GM18907 (cell line): Measurements from ENCODE around the gene IQSEC1.

Experiments used
- ATAC-seq: cut with Tn5 transposase; IDR thresholded peaks from one replicate; pipeline ENCODE4 v1.9.1; 2021; ENCODE audit warnings: mild to moderate bottlenecking, moderate library complexity; ENCODE audit not compliant: unreplicated experiment

Gene IQSEC1

DNA sequence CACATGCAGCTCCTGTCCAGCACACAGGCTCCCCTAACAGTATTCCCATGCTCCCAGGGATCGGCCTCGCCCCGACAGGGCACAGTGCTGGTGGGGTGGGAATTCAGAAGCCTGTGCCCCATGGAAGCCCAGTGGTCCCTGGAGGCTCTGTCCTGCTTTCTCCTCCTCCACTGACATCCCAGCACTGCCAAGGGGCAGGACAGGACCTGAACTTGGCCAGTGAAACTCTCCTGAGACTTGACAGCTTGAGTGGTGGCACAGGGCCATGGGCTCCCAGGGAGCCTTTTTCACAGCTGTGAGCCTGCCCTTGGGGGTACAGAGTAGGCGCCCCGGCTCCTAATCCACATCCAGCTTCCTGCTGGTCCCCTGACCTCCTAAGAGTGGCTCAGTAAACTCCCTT is 38.4 kb downstream of the IQSEC1 start:
- no peak for ATAC-seq

DNA sequence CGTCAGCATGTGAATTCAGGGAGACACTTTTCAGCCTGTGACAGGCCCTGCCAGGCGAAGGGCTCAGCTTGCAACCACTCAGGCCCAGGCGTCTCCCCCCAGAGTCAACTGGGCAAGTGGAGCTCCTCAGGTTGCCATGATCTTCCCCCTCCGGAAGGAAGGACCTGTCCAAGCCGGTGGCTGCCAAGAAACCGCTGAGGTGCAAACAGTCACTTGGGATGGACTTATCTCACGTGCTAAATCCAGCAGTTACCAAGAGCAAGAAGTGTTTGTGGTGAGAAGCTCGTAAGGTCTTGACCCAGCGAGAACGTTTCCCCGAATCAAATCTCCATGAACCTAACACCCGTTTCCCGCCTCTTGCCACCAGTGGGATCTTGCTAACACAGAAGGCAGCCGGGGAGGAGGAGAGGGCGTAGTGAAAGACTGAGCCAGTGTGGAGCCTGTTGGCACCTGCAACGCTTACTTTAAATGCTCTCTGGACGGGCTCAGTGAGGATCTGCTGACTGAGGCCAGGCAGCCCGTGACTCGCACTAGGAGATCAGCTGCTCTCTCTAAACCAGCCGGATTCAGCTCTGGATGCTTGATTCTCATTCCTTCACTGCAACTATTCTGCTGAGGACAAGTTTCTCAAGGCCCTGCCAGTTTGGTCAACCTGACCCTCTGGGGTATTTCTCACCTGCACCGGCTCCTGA is 39.0 kb downstream of the IQSEC1 start:
- ATAC-seq = no peak

DNA sequence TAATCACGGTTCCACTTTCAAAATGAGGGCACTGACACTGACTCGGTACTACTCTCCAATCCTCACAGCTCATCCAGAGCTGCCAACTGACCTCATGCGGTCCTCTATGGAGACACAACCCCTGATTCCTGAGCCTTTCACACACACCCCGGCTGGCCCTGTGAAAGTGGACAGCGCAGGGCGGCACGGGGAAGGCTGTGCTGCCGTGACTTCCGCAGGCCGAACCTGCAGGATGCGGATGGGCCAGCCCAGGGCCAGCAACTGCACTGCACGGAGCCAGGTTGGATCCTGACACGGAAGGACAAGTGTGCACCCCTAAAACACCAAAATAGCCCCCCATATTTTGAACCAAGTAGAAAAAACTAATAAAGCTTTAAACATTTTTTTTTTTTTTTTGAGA is 41.0 kb downstream of the IQSEC1 start:
- no peak for ATAC-seq

DNA sequence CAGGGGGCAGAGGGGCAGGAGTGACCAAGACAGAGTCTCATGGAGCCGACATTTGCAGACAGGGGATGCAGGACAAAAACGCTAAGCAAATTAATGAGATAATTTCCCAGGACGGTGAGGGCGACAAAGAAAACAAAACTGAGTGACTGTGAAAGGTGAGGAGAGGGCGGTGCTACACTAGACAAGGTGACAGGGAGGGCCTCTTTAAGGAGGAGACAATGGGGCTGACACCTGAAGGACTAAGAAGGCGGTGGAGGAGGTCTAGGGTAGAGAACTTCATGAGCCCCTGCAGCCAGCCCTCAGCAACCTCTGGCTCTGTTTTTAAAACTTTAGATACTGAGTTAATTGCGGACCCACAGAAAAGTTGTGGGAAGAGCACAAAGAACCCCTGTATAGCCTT is 41.6 kb downstream of the IQSEC1 start:
- ATAC-seq = no peak

DNA sequence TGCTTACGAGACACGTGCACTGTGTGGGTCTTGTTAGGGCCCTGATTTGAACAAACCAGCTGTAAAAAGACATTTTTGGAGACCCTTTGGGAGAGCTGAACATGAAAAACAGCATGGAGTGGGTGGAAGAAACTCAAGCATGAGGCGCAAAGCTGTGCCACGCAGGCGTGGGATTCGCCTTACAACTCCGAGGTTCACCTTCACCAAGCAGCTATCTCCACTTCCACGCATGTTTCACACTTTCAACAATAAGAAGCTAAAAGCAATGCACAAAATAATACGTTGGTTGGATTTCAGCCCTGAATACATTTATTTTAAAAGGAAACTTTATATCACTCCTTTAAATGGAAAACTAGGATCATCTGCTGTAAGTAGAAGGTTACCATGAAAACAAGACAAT is 42.5 kb downstream of the IQSEC1 start:
- no peak for ATAC-seq

DNA sequence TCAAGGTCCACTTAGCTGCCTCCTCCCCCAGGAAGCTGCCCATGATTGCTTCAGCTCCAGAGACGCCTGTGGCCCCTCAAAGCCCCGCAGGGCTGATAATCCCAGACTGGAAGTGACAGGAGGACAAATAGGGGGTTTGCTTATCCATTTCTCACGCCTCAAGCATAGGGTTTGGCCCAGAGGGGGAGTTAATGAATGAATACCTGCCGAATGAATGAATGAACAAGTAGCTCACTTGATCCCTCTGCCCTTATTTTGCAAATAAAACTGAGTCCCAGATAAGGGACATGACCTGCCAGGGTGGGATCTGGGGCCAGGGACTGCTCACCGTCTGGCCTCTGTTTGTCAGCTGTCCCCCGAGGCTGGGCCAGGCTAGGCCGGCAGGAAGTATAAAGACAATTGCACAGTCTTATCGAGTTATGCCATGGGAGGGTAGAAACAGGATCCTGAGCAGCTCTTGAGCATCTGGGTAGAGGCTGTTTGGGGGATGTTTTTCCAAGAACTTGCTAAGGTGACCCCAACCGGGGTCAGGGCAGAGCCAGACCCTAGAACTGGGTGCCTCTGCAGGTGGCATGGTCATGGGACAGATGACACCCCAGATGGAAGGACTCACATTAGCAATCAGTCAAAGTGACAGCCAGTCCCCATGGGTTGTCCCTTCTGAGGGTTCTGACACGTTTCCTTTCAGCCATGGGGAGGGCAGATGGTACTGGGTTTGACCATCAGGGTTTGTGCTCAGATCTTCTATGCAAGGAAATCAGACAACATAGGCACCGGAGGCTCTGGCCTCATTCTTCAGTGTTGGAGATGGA is 45.0 kb downstream of the IQSEC1 start:
- no peak for ATAC-seq

DNA sequence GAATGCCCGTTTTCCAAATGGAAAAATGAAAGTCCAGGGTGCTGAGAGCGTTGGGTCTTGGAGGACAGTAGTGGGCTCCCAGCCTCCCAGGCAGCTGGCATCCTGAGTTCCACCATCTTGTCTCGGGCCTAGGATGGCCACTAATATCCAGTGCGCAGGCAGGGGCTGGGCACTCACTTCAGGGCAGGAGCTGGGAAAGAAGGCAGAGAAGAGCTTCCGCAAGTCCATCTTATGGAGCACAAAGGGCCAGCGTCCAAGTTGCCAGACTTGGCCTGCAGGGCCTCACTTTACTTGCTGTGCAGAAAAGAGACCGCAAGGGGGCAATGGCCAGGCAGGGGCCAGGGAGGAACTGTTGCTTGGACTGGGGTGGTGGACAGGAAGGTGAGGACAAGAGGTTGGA is 46.1 kb downstream of the IQSEC1 start:
- no peak for ATAC-seq

DNA sequence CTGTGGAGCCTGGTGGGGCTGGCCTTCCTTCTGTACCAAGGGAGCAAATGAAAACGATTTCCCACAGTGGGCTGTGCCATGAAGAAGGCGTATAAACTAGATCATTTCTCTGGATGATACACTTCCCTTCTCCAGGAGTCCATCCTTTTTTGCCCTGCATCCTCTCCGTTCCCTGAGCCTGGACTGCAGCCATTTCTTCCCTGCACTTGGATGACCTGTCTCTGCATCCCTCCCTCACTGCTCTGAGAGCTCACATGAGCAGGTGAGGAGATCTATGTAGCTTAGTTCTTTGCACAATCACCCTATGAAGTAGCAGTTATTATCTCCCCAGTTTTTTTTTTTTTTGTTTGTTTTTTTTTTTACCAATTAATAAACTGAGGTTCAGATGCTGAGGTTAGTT is 46.7 kb downstream of the IQSEC1 start:
- ATAC-seq = no peak

DNA sequence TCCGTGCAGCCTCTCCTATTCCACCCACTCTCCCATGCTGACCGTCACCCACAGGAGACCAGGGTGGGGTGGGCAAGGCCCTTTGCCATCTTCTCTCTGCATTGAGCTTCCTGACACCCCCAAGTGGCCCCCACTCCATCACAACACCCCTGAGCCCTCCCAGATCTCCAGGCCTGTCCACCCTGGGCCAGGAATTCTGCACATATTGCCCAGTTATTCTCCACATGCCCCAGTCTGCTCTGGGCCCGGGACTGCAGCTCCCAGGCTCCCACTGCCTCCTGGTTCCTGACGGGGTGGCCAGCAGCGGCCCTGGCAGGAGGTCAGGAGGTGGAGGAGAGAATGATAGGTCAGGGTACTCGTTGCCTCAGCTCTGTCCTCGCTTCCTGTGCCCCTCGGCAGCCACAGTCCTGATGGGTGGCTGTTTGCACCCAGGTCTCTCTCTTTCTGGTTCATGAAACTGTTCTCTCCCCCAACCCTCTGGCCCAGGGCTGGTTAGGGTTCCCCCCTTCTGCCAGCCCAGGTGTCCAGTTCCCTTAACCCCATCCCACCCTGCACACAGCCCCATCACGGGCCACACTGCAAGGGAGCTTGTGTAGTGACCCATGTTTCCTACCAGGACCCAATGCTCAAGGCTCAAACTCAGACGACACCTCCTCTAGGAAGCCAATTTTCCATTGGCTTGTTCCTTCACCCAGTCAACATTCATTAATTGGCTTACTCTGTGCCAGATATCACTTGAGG is 47.3 kb downstream of the IQSEC1 start:
- ATAC-seq = no peak

DNA sequence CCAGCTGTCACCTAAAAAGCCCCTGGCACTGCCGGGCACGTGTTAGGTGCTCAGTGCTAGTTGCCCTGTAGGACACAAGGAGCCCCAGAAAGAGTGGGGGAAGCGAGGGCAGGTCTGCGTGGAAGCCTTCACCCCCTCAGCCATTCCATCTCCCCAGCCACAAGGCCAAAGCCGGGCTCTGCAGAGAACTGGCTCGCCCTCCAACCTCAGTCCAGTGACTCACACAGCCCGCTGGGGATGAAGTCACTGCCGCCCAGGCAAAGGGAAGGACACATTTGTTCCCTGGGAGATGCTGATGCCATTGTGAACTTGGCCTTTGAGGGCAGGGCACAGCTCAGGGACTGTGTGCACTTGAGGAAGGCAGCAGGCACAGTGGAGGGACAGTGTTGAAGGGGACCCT is 48.1 kb downstream of the IQSEC1 start:
- no peak for ATAC-seq

DNA sequence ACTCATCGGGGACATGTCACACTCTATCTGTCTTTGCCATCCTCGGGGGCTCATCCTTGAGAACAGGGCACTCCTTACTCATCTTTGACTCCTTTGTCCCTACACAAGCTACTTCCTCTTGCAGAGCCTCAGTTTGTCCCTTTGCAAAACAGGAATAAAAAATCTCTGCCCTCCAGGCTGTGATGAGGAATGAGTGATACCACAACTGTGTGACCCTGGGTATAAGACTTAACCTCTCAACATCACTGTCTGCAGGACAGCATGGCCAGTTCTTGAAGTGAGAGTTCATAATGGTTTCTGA is 48.5 kb downstream of the IQSEC1 start:
- ATAC-seq = no peak

DNA sequence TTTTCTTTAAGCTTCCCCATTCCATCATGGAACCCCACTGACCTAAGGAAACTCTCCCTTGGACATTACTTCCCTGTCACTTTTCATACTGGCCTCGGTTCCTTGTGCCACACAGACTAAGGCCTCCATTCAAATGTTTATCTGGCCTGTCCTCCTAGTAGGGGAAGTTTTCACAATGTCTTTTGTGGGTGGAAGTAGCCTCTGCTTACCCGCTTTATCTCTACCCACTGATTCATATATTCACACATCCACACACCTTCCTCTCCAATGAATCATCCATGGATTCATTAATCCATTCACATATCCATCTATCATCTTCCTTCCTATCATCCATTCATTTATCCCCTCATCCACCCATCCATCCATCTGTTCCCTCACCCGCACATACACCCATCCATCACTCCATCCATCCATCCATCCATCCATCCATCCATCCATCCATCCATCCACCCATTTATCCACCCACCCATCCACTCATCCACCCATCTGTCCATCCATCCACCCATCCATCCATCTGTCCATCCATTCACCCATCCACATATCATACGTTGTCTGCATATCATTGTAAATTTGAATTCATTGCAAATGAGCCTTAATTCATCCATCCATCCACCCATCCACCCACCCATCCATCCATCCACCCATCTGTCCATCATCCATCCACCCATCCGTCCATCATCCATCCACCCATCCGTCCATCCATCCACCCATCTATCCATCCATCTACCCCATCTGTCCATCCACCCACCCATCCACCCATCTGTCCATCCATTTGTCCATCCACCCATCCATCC is 49.1 kb downstream of the IQSEC1 start:
- no peak for ATAC-seq

DNA sequence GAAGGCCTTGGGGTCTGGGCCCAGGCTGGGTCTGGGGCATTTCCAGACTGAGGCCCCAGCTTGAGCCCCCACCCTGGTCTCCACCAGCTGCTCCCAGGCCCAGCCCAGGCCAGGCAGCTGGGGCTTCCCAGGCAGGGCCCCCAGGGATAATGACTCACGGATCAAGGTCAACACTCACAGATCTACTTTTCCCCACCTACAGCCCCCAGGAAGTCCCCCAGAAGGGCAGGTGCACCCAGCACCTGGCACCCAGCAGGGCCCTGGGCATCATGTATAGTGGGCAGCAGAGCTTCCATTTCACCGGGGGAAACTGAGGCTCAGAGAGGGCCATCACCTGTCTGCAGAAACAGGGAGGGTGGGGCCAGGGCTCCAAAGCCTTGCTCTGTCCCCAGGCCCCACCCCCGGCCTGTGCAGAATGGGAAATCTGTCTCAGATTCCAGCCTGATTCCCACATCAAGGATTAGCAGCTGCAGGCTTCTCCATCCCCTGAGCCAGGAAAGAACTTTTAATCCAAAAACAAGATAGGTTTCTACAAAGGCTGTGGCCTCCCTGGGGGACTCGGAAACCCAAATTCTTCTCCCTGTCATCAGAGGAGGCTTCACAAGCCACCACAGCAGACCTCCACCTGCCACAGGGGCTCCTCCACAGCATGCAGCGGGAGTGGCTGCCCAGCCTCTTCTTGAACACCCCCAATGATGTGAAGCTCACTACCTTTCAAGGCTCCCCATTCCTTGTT is 49.8 kb downstream of the IQSEC1 start:
- peak; percentile 32 for ATAC-seq

DNA sequence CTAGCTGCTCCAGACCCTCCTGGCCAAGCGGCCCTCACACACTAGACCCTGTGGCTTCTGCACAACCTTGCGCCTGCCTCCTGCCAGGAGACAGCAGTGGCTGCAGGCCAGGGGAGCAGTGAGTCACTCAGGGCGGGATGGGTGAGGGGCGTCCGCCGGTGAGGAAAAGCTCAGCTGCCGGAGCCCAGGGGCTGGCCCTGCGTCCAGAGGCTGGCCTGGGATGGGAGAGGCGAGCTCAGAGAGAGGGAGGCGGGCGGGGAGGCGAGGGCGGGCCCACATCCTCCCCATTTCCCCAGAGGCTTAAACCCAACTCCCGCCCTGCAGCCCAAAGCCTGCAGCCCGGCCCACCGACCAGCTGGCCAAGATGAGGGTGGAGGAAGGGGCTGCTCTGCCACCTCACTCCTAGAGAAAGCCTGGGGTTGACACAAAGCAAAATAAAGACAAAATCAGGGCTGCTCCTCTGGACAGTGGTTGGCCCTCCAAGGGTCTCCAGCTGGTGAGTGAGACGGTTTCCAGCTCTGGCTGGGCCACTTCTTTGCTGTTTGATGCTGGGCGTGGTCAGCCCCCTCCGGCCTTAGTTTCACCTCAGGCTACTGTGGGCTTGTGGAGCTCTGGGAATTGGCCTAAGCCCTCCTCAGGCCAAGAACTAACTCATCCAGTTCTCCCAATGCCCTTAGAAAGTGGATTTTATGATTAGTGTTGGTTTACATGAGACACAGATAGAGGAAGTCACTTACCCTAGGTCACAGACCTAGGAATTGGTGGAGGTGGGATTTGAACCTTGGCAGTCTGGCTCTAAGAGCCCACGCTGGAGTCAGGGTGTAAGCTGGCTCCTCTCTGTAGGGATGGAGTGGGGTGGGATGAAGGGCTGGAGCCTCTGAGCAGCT is 50.6 kb downstream of the IQSEC1 start:
- ATAC-seq = peak; percentile 50

DNA sequence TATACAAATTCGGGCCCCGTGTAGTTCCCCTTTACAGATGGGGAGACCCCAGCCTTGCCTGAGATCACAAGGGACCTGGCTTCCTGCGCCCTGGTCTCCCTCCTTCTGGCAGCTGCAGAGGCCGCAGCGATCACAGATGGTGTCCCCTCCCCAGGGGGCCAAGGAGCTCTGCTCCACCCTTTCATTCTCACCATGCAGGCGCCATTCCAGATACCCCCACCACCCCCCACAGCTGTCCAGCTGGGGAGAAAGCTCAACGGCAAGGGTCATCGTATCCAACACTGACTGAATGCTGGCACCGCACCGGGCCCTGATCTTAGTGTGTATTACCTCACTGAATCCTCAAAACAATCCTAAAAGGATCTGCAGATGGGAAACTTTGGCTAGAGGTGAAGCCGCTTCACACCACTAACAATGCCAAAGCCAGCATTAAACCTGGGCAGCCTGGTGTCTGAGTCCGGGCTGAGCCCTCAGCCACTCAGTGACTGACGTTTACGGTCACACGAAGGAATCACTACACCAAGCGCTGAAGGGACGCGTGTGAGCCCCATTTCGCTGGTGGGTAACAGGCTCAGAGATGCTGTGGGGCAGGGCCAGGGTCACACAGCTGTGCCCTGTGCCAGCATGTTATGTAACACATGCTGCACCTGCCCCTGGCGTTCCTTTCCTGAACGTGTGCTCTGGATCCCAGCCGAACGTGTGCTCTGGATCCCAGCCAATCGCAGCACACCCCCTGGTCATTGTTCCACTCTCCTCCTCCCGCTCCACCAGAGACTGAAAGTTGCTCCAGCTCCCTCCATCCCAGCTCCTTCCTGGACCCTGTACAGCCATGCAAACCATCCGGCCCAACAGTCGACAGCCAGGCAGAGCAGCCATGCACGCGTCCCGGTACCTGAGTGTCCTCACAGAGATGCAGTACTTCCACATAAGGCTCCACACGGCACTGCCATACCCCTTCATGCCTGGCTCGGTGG is 51.8 kb downstream of the IQSEC1 start:
- ATAC-seq = no peak

DNA sequence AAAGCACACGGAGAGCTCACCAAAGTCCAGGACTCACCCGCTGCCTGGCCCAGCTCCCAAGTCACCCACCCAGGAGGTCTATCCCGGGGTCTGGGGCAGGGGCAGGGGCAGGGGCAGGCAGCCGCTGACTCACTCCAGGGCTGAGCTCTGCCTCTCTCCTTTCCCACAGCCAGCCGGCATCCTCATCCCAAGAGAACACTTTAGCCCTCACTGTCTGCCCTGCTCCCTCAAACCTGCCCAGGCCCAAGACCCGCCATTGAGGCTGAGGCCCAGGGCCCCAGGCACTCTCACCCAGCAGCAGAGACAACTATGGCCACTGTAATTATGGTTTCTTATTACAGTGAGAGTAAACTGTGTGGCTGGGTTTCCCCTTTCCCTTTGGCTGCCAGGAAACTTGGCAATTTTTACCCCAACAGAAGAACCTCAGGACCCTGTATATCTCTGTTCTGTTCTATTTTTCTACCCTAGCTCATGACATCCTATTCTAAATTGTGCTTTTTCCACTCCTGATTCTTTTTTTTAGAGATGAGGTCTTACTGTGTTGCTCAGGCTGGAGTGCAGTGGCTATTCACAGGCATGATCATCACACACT is 53.0 kb downstream of the IQSEC1 start:
- no peak for ATAC-seq

DNA sequence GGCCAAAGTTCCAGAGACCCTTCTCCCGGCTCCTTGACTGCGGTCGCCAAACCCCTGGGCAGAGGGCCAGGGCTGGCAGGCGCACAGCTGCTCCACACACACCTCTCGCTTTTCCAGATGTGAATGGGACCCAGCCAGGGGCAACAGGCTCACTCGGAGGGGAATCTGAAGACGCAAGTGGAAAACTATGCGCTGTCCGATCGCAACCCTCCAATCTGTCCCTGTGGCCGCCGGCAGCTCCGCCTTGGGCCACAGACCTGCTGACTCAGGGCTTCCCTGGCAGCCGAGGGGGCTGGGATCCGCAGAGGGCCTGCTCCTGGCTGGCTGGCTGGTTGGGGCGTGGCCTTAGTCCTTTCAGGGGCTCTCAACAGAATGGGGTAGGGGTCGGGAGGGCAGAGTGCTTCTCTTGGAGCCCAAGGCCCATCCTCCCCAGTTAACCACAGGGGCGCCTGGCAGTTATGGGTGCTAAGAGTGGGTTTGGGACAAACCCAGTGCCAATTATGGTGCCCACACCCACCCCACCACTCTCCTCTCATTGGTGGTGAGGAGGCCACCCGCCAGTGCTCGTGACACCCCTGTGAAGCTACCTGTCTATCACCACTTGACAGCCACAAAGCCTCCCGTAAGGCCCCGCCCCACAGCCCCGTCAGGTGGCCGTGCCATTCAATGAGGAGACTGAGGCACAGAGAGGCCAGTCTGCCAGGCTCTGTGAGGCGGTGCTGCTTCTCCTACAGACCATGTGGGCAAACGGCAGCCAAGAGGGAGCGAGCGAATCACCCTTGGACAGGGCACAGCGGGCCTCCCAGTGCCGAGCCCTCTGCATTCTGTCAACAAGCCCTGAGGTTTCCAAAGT is 53.8 kb downstream of the IQSEC1 start:
- ATAC-seq = no peak
